HG03354 (cell line): Measurements from ENCODE around the gene NPM1.

Experiments used
- ATAC-seq: cut with Tn5 transposase; IDR thresholded peaks from one replicate; pipeline ENCODE4 v1.9.1; 2021; ENCODE audit warnings: mild to moderate bottlenecking; ENCODE audit not compliant: unreplicated experiment, poor library complexity, severe bottlenecking

NPM1 gene

GRCh38 chr5:171442287-171443042, 54.8 kb downstream of the NPM1 start:
- no peak for ATAC-seq

GRCh38 chr5:171444582-171444981, 56.9 kb downstream of the NPM1 start:
- no peak for ATAC-seq

GRCh38 chr5:171445644-171446516, 58.2 kb downstream of the NPM1 start:
- no peak for ATAC-seq

GRCh38 chr5:171447226-171447625, 59.6 kb downstream of the NPM1 start:
- no peak for ATAC-seq

GRCh38 chr5:171449426-171449825, 61.8 kb downstream of the NPM1 start:
- ATAC-seq: no peak

GRCh38 chr5:171450423-171451331, 63.0 kb downstream of the NPM1 start:
- no peak for ATAC-seq

- ATAC-seq: no peak
Observed at GRCh38 chr5:171451421-171451820, 63.8 kb downstream of the NPM1 start.

GRCh38 chr5:171453056-171453725, 65.5 kb downstream of the NPM1 start:
- ATAC-seq: no peak

GRCh38 chr5:171453988-171454387, 66.3 kb downstream of the NPM1 start:
- no peak for ATAC-seq

GRCh38 chr5:171454549-171454948, 66.9 kb downstream of the NPM1 start:
- ATAC-seq: no peak

- no peak for ATAC-seq
Observed at GRCh38 chr5:171455522-171455921, 67.9 kb downstream of the NPM1 start.

- ATAC-seq: no peak
Observed at GRCh38 chr5:171457208-171457981, 69.7 kb downstream of the NPM1 start.

- ATAC-seq: no peak
Observed at GRCh38 chr5:171459839-171460238, 72.2 kb downstream of the NPM1 start.
